Stimulated activated CD4-positive, alpha-beta T cell treated with anti-CD3 and anti-CD28 coated beads, Interleukin-15, amount 100 ng/mL, for 24 hours (primary cell): Measurements from ENCODE around the gene LIN28A.
"Not testable (repeated sequence)": the region's sequence is repeated elsewhere in the genome, so short reads cannot be mapped to it uniquely, and the experiment has no call there.

Experiments used
- DNase-seq: peaks from one replicate; pipeline ENCODE4 v3.0.0-alpha.2; 2020

The LIN28A gene, protein sequence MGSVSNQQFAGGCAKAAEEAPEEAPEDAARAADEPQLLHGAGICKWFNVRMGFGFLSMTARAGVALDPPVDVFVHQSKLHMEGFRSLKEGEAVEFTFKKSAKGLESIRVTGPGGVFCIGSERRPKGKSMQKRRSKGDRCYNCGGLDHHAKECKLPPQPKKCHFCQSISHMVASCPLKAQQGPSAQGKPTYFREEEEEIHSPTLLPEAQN

DNA sequence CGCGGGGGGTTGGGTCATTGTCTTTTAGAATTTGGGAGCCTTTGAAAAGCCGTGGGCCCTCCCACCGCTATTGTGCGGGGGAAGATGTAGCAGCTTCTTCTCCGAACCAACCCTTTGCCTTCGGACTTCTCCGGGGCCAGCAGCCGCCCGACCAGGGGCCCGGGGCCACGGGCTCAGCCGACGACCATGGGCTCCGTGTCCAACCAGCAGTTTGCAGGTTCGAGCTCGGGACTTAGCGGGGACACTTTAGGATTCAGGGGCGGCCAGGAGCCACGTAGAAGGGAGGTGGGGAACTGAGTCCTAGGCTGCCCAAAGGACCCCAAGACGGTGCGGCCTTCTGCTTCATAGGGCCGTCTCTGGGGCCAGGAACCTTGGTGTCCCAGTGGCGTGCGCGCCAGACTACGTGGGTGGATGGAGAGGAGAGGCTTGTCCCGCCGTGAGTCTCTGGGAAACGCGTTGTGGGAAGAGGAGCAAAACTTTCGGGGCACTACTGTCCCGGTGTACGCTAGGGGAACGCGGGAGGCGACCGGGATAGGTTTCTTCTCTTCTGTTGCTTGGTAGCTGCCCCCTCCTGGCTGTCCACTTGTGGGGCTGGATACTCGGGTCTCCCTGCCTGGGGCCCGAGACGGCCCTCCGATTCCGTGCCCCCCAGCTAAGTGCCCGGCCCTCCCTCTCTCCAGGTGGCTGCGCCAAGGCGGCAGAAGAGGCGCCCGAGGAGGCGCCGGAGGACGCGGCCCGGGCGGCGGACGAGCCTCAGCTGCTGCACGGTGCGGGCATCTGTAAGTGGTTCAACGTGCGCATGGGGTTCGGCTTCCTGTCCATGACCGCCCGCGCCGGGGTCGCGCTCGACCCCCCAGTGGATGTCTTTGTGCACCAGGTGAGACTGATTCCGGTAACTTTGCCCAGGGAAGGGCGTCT lies at the start of gene LIN28A:
Gene LIN28A (plus strand): TSS at position 112 of the 918 bp plus-strand sequence. CDS start 75 bp downstream, at position 187.
- no peak for DNase-seq

DNA sequence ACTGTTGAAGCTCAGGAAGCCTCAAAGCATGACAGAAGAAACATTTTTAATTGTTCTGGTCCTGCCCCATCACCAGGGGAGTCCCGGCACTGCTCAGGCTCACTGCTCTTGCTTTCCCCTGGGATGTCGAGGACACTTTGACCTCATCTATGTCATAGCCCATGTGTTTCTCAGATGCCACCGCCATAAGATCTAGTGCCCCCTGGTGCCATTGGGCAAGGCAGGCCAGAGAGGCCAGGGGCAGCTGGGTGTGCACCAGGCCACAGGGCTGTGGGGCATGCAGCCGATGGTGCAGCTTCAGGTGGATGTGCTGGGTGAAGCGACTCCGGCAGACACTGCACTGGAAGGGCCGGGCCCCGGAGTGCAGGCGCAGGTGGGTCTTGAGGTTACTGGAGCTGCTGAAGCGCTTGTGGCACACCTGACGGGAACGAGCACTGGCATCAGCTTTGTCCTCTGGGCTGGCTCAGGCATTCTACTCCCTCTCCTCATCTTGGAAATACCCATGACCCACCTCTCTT lies 49.0 kb upstream of the LIN28A start:
- no peak for DNase-seq

DNA sequence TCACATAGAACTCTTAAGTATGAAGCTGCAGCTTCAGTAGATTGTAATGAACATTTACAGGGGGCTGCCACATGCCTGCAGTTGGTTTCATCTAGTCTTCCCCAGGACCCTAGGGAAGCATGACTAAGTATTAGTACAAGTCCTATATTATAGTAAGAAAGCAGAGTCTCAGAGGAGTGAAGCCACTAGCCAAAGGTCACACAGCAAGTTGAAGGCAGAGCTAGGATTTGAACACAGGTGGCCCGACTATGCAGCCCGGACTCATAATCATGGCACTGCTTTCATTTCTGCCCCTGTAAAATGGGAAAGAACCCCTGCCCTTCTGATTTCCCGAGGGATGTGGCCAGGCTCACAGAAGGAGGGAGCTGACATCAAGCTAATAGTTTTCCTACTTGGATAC lies 48.3 kb upstream of the LIN28A start:
- no peak for DNase-seq

DNA sequence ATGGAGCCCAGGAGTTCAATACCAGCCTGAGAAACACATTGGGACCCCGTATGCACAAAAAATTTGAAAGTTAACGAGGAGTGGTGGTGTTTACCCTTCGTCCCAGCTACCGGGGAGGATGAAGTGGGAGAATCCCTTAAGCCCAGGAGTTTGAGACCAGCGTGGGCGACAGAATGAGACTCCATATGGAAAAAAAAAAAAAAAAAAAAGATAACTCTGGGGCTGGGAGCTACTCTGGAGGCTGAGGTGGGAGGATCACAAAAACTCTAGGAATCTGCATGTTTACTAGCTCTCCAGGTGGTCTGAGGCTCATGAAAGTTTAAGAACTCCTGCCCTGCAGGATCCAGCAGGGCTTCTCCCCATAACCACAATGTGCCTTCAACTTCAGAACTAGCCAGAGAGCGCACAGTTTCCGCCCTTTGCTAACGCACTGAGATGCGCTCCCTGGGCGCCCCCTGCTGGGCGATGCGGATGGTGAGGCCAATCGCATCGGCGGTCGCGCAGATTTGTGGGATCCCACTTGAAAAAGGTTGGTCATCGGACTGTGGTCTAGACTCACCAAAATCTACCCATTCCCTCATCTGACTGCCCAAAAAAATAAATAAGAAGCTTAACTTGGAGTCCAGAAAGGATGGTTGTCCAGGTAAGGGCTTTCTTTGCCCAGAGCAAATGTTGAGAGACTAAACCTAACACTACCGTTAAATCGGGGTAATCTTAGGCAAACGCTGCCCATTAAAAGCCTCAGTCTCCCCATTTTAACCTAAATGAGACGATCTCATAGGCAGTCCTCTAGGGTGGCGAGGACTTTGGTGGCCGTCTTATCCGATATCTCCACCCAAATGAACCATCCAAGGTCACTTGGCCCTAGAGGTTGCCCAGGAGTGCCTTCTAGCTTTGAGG lies 46.8 kb upstream of the LIN28A start:
- peak; percentile 91 for DNase-seq

DNA sequence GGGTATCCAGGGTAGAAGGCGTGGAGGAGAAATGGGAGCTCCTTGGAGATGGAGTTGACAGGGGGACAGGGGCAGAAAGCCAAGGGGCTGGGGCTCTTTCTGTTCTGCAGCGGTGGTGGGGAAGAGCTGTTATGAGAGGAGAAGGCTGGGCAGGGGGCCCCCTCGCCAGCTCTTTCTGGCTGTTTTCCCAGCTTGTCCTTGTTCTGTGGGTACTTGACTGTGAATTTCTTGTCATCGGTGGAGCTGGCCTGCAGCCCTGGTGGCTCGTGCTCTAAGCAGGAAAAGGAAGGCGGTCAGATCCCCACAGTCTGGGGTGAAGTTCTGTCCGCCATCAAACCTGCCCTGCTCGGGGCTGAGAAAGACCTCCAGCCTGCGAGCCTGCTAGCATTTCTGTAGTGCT lies 45.7 kb upstream of the LIN28A start:
- no peak for DNase-seq

DNA sequence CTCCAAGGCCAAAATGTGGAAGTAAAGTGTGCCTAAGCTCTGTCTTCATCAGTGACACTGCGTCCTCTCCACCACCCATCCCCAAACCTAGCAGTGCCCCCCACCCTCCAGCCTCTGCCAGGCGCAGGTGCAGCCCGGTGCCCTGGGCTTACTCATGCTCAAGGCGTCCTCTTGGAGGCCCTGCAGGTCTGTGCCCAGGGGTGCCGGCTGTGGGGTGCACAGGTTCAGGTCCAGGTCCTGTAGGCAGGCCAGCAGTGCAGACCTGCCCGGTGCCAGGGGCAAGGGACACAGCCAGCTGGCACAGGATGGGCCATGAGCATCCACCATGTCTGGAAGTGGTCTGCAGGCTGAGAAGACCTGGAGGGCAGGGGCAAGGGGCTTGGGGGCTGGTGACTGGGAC lies 43.2 kb upstream of the LIN28A start:
- DNase-seq = no peak

DNA sequence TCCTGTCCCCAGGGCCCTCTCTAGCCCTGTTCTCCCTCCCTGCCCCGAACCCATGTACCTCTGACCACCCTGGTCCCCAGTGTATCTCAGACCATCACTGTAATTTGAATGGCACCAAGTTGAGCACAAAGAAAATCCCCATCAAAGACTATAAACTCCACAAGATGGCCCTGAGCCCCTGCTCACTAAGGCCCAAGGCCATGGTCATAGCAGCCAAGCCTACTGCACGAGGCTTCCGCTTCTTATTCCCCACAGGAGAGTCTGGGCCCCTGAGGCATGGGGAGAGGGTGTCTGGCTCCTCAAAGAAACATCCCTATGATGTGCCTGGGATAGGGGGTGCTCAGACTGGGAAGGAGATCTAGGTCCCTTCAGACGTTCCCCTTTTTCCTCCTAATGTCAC lies 42.6 kb upstream of the LIN28A start:
- no peak for DNase-seq

DNA sequence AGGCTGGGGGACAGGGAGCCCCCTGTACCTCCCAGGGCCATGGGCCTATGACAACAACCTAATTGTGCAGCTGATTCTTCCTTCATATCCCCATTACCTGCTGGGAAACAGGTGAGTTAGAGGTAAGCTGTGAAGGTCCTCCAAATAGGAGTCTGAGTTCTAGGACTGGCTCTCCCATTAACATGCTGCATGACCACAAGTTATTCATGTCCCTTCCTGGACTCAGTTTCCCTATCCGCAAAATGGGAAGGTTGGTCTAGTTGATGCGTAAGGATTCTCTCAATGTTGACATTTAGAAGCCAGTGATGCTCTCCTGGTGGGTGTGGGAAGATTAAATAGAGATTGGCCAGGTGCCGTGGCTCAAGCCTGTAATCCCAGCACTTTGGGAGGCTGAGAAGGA lies 42.1 kb upstream of the LIN28A start:
- no peak for DNase-seq

DNA sequence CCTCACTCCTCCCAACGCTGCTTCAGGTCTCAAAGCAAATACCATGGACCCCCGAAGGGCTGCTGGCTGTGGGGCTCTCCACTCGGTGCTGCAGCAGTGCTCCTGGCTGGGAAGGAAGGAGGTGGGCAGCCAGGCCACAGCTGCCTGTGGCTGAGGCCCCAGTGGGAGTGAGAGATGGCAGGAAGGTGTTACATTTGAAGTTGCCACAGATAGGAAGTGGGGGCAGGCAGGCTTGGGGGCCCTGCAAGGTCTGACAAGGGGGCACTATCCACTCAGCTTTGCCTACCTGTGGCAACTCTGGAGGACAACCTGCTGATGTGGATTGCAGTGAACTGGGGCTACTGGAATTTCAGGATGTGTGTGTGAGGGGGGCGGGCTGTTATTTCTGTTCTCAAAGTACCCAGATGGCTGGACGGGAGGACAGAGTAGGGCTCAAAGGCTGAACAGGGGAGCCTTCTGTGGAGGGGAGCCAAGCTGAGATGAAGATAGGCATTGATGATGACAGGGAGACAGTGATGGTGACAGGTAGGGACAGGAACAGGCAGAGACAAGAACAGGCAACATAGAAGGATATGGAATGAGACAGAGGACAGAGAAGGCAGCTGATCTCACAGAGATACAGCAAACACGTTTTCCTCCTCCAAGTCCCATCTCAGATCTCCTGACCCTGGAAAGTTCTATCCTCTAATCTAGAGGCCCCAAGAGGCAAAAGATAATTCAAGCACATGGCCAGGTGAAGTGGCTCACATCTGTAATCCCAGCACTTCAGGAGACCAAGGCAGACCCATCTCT lies 39.8 kb upstream of the LIN28A start:
- no peak for DNase-seq

DNA sequence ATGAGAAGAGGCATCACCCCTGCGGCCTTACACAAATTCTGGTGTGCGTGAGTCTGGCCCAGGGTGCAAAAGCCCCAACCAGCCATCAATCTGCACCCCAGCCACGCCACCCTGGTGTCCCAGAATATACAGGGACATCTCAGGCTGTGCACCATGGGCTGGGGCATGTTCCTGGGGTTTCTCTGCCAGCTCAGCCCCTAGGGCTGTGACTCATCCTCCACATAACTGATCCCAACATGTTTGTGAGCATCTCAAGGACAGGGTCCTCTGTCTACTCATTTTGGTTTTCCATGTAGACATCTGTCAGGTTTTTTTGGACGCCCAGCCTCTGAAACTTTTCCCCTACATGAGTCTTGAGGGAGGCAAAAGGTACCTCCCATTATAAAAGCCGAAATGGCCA lies 38.6 kb upstream of the LIN28A start:
- no peak for DNase-seq

DNA sequence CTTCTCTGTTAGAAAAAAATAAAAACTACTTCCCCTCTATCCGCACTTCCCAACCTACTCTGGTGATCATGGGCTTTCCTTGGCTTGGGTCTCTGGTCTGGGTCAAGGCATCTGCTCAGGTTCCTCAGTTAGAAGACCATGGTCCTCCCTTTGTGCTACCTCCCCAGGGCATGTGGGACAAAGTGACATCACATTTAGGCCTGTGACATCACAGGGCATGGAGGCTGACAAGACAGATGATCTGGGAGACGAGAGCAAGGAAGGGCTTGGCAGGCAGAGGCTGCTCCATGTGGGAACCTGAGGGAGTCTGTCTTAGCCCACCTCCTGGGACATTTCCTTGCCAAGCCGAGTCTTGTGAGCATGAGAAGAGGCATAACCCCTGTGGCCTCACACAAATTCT lies 38.0 kb upstream of the LIN28A start, which contains the start of gene ZNF683:
Gene ZNF683 (minus strand): TSS at position 140 of the 400 bp plus-strand sequence. CDS start 4,179 bp downstream, outside the sequence.
- DNase-seq = not testable (repeated sequence)

DNA sequence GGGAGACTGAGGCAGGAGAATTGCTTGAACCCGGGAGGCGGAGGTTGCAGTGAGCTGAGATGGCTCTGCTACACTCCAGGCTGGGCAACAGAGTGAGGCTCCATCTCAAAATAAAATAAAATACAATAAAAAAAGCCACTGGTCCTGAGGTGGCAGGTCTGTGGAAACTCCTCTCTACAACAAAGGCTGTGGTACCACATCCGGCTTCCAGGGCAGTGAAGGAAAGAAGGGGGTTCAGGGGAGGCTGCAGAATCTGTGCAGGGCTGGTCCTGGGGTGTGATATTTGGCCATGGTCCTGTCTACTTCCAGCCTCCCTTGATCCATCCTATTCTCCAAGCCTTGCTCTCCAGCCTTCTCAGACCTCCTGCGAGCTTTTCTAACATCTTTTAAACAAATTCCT lies 37.3 kb upstream of the LIN28A start:
- peak; percentile 42 for DNase-seq

DNA sequence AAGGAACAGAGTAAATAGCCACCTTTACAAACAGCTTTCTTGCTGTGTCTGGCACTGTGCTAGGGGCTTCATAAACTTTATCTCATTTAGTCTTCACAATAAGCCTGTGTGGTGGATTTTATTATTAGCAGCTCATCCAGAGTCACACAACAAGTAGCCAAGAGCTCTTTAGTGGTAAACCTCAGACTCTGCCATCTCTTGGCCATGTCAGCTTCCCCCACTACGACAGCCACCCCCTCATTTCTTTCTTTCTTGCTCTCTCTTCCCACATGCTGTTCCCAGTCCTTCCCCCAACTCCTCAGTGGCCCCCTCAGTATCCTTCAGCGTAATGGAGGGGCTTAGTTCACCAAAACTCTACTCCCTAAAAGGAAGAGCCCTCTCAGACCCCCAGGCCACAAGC lies 36.8 kb upstream of the LIN28A start:
- DNase-seq = no peak

DNA sequence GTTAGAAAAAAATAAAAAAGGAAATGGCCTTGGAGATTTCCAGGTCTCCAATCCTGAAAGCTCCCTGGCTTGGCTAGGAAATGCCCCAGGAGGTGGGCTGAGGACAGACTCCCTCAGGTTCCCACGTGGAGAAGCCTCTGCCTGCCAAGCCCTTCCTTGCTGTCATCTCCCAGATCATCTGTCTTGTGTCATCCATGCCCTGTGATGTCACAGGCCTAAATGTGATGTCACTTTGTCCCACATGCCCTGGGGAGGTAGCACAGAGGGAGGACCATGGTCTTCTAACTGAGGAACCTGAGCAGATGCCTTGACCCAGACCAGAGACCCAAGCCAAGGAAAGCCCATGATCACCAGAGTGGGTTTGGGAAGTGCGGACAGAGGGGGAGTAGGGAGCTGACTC lies 36.3 kb upstream of the LIN28A start:
- DNase-seq = peak; percentile 38

DNA sequence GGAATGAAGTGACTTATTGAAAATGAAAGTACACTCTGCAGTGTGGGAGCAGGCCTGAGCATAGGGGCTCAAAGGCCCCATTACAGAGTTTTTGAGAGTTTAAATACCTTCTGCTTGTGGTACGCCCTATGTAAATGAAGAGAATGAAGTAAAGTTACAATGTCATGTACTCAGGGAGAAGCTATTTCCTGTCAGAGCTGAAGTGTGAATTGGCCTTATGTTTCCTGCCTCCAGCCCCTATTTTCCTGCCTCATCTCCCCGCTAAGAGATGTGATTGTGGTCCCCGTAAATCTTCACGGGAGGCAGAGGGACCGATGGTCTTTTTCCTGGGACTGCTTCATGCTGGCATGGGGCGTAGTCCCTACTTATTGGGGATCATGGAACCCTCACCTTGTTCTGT lies 35.5 kb upstream of the LIN28A start:
- no peak for DNase-seq

DNA sequence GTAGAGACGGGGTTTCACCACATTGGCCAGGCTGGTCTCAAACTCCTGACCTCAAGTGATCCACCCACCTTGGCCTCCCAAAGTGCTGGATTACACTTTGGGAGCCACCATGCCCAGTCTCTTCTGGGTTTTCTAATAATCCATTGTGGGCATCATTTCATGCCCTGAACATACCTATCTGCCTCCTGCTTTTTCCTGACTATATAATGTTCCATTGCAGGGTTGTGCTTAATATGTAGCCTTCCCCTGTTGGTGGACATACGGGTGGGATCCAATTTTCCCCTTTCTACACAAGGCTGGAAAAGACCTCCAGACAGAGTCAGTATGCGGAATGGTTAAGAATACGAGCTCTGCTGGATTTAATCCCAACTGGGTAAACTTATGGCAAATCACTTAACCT lies 34.6 kb upstream of the LIN28A start:
- DNase-seq = no peak

DNA sequence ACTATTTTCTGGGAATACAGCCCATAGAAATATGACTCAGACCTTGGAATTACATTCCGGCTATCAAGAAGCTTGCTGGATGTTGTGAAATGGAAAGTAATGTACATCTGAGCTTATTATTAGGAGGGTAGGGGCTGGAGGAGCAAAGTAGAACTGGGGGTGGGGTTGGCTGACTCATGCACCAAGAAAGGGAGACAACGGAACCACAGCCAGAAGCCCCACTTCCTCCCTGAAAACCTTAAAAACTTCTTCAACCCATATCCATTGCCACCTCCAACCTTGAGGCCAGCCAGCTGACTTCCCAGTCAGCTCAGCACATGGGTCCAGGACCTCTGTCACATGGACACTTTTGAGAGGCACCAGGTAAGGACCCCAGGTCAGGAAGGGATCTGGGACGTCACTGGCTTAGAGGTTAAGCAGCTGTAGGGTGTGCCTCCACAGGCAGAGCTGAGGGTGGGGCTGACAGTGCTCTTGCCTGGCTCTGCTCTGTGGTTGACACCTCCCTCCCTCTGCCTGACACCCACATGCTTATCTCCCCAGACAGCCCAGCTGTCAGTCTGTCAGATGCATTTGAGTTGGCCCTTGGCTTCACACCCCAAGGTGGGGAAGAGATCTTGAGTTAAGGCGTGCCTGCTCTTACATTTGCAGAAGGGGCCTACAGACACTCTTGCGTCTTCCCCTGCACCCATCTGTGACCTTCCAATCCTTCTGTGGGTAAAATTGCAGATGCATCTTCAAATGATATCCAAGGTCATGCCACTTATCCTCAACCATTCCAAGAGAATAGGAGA lies 32.3 kb upstream of the LIN28A start:
- peak; percentile 81 for DNase-seq

DNA sequence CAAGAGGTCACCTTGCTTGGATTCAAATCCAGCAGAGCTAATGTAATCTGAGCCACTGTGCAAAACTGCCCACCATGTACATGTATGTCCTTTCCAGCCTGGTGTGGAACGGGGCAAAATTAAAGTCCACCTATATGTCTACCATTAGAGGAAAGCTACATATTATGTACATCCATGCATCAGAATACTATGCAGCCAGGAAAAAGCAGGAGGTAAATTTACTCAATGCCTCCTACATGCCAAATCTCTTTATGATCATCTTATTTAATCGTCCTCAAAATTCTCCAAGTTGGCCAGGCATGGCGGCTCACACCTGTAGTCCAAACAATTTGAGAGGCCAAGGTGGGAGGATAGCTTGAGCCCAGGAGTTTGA lies 31.8 kb upstream of the LIN28A start:
- no peak for DNase-seq

DNA sequence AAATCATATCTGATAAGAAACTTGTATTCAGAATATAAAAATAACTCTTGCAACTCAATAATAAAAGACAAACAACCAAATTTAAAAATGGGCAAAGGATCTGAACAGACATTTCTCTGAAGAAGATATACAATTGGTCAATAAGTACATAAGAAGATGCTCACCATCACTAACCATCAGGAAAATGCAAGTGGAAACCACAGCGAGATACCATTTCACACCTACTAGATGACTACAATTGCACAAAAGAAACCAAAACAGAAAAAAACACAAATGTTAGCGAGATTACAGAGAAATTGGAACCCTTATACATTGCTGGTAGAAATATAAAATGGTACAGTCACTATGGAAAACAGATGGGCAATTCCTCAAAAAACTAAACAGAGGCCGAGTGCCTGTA lies 26.5 kb upstream of the LIN28A start:
- no peak for DNase-seq

DNA sequence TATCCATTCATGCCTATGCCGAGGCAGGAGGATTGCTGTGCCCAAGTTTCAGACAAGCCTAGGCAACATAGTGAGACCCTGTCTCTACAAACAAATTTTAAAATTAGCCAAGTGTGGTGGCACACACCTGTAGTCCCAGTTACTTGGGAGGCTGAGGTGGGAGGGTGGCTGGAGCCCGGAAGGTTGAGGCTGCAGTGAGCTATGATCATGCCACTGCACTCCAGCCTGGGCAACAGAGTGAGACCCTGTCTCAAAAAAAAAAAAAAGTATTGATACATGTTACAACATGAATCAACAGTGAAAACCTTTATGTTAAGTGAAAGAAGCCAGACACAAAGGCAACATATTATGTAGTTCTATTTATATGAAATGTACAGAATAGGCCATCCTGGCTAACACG lies 25.6 kb upstream of the LIN28A start:
- DNase-seq = not testable (repeated sequence)

DNA sequence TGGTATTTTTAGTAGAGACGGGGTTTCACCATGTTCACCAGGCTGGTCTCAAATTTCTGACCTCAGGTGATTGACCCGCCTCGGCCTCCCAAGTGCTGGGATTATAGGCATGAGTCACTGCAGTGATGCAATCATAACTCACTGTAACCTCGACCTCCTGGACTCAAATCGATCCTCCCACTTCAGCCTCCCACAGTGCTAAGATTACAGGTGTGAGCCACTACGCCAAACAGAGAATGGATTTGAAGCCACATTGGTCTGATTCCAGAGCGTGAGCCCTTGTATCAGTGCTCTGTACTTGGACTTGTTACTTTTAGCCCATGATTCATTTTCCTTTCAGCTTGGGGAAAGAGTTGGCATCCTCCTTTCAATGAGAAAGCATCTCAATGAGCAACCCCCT lies 23.2 kb upstream of the LIN28A start:
- DNase-seq = no peak
